Putamen (tissue), 1 donor: Measurements from ENCODE around the gene PIBF1.
"Not testable (repeated sequence)": the region's sequence is repeated elsewhere in the genome, so short reads cannot be mapped to it uniquely, and the experiment has no call there.

Experiments
- DNase-seq: peaks from one replicate; pipeline ENCODE4 v3.0.0-alpha.2; 2016; ENCODE audit warnings: low spot score

PIBF1 gene

DNA sequence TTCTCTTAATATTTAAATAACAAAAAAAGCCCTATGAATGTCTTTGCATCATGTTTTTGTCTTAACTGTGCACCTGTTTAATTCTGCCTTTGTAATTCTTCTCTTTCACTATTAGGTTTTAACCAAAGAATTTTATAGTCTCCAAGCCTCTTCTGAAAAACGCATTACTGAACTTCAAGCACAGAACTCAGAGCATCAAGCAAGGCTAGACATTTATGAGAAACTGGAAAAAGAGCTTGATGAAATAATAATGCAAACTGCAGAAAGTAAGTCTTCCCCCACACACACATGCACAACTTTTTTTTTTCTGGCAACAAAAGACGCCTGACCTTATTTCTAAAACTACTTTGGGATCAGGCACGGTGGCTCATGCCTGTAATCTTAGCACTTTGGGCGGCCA is 126.5 kb downstream of the PIBF1 start:
- DNase-seq: no peak

GRCh38 chr13:72911981-72912380 is 130.0 kb downstream of the PIBF1 start:
- no peak for DNase-seq

GRCh38 chr13:72920097-72920496 is 138.2 kb downstream of the PIBF1 start:
- DNase-seq: no peak

- DNase-seq: no peak
These were observed 149.4 kb downstream of the PIBF1 start for GRCh38 chr13:72931311-72931710.

DNA sequence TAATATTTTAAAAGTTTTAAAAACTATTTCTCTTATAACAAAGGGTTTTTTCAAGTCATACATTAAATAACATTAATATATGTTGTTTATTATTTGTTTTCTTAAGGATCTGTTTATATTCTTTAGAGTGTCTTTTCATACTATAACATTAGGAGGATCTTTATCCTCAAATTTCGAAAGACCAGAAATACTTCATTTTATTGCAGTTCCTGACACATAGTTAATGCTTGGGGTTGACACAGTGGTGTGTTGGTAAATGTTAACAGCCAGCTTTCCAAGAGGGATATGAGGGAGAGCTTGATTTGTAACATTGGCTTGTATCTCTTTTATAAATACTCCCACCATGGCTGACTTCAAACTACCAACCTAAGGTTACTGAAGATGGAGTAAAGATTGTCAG is 150.3 kb downstream of the PIBF1 start:
- DNase-seq: no peak

GRCh38 chr13:72946267-72946666 is 164.3 kb downstream of the PIBF1 start:
- not testable (repeated sequence) for DNase-seq

DNA sequence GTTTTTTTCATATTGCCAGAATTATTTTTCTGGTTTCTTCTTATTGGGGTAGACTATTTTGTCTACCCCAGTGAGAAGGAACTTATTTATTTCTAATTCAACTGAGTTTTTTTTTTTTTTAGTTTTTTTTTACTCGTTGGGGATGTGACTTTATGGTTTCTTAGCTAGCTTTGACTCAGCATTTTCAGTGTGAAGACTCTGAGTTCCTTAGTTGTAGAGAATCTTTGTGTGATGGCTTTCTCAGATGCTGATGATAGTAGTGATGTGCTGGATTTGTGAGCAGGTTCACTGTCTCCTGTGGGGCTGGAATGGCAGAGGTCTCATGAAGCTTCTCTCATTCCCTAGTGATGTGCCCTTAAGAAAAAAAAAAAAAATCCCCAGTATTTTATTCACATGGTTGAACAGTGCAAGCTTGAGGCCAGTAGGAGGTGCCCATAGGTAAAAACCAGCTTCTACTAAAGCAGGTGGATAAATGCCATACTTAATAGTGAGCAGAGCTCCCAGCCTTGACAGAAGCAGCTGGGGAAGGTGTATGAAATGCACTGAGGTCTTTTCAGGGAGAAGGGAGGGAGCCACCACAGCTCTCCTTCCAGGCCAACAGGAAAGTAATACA is 170.7 kb downstream of the PIBF1 start:
- DNase-seq: no peak

DNA sequence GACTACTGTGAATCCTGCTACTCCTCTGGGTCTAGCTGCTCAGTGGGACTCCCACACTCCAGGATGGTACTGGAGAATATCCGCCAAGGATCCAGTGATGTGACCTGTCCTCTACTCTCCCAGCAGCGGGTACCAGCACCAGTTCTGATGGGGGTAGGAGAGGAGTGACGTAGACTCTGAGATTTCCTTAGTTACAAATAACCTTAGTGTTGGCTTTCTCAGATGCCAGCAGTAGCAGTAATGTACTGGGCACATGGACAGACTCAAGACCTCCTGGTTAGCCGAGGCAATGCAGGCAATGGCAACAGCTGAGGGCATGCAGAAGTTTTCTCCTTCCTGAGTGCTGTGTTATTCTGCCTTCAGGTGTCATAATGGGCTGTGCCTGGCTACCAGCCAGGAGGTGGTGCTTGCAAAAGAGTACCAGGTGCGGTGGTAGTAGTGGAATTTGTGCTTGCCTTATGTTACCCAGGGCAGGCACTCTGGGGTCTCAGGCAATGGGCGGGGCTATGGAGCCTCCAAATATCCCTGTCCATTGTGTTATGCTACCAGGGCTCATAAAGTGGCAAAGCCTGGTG is 171.5 kb downstream of the PIBF1 start:
- no peak for DNase-seq

DNA sequence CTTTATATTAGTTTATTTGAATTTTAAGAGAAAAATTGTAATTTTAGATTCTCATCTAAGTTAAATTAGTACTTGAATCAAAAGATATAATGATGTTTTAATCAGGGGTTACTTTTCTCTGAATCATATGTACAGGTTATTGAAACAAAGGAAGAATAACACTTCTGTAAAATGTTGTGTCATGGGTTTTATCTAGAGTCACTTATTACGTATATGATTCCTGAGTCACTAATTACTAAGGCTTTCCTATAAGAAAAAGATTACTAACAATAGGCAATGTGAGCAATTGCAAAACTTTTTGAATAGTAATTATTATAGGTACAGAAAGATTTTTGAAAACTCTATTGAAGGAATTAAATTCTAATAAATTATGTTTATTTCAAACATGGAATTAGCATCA is 177.7 kb downstream of the PIBF1 start:
- DNase-seq: no peak

DNA sequence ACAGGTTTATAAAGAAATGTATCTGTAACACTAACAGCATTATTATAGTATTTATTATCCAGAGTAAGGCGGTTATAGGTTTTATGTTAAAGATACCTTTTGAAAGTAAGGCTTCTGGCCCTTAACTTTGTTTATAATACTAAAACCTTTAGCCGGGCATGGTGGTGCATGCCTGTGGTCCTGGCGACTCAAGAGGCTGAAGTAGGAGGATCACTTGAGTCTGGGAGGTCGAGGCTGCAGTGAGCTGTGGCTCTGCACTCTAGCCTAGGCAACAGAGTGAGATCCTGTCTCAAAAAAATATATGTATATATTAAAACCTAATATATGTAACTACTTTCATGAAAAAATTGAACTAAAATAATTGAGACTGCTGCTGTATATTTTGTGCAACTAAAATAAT is 178.2 kb downstream of the PIBF1 start:
- DNase-seq: no peak

- DNase-seq: no peak
These were observed 178.6 kb downstream of the PIBF1 start for GRCh38 chr13:72960541-72960940.

GRCh38 chr13:72963762-72964161 is 181.8 kb downstream of the PIBF1 start:
- no peak for DNase-seq

GRCh38 chr13:72970301-72970880 is 188.5 kb downstream of the PIBF1 start:
- no peak for DNase-seq

GRCh38 chr13:72970956-72971355 is 189.0 kb downstream of the PIBF1 start:
- no peak for DNase-seq

DNA sequence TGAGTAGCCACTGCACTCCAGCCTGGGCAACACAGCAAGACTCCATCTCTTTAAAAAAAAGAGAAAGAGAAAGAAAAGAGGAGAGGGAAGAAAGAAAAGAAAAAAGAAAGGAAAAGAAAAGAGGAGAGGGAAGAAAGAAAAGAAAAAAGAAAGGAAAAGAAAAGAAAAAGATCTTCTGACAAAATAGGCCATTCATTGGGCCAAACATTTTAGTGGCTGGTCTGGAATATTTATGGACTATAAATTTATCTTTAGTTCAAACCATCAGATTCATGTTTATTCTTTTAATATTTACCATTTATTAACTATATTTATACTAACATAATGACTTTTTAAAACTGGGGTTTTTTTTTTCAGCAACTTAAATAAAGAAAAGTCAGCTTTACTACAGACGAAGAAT is 191.3 kb downstream of the PIBF1 start:
- DNase-seq: no peak

DNA sequence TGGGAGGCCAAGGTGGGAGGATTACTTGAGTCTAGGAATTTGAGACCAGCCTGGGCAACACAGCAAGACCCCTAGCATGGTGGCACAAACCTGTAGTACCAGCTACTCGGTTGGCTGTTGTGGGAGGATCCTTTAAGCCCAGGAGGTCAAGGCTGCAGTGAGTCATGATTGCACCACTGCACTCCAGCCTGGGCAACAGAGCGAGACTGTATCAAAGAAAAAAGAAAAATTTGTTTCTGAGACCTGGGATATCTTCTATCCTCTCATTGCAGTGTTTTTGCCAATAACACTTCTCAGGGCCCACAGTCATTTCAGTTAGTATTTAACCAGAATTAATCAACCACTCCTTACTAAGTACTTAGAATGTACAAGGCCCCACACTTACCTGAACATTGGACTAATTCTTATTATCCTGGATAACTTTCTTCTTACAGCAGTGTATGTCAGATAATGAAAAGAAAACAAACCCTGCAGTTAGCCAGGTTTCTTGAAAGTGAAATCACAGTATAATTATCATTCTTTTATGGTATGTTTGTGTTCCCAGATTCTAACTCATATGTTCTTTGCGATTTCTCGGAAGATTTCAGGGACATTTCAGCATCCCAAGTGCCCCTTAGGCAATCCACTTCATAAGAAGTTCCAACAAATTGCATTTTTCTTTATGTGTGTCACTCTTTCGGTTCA is 201.3 kb downstream of the PIBF1 start:
- no peak for DNase-seq

GRCh38 chr13:72985610-72986009 is 203.7 kb downstream of the PIBF1 start:
- no peak for DNase-seq

DNA sequence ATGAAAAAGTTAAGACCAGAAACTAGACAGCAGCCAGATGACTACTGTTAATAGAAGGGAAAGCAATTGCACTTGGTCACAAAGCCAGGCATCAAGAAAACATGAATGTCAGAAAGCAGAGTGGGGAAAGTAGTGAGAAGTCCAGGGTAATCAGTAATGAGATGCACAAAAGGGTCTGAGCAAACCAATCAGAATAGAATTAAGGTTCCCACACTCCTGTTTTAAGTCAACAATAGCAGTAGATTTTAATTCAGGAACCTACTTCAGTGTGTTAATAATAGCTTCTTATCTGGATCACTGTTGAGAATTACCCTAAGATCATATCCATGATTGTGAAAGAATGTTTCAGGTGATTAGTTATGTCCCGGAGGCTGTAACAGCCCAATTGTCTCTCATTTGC is 204.3 kb downstream of the PIBF1 start:
- DNase-seq: no peak

GRCh38 chr13:72990953-72991352 is 209.0 kb downstream of the PIBF1 start:
- no peak for DNase-seq

GRCh38 chr13:72998012-72998411 is 216.1 kb downstream of the PIBF1 start:
- DNase-seq: no peak

DNA sequence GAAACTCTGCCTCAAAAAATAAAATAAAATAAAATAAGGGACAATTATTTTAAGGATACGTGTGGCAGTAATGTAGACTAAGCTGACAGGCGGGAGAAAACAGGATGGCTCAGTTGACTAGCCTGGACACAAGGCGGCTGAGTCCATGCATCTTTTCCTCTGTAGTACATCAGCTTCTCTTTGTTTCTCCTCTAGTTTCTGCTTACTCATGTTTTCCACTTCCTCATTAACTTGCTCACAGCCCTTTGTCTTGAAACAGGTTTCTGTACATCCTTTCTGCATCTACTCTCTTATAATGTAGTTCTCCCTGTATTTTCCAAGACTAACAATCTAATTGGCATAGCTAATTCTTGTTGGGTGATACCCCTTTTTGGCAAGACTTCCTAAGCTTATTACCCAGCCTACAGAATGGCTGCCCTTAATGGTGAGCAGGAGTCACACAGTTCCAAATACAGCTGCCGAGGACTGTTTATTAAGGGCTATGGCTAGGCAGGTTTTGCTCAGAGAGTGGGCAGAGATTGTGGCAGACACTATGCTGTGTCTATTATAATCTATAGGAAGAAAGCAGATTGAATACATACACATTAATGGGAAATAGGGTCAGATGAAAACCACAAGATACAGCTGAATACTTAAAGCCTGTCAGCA is 218.2 kb downstream of the PIBF1 start:
- DNase-seq: no peak

DNA sequence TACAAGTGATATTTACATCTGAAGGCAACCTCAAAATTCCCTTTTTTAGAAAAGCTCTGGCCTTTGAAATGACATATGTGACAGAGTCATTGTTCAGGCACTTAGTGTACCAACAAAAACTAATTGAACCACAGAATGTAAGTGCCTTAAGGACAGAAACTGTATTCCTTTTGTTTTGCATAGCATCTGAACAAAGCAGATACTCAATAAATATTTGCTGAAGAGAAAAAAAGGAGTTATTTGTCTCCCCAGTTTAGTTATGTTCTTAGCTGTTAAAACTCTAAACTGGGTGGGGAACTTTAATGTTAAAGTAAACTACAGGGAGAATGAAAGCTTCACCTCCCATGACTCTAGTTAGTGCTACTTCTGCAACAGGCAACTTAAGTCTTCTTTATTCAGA is 220.0 kb downstream of the PIBF1 start:
- DNase-seq: no peak

- no peak for DNase-seq
These were observed 229.8 kb downstream of the PIBF1 start for GRCh38 chr13:73011751-73012150.
